HG03097 (cell line): ENCODE measurements around the gene CORO2A.

Experiments used
- ATAC-seq: cut with Tn5 transposase; IDR thresholded peaks from one replicate; pipeline ENCODE4 v1.9.1; 2021; ENCODE audit not compliant: unreplicated experiment, low FRiP score

Gene CORO2A

GRCh38 chr9:98173181-98173580 lies 19.3 kb downstream of the CORO2A start:
- no peak for ATAC-seq

GRCh38 chr9:98172604-98173003 lies 19.8 kb downstream of the CORO2A start:
- ATAC-seq = no peak

GRCh38 chr9:98171176-98171925 lies 21.1 kb downstream of the CORO2A start:
- ATAC-seq = no peak

GRCh38 chr9:98168941-98169488 lies 23.4 kb downstream of the CORO2A start:
- ATAC-seq = no peak

GRCh38 chr9:98168153-98168780 lies 24.2 kb downstream of the CORO2A start:
- no peak for ATAC-seq

GRCh38 chr9:98164912-98165311 lies 27.5 kb downstream of the CORO2A start:
- no peak for ATAC-seq

- no peak for ATAC-seq
These were observed 29.8 kb downstream of the CORO2A start for GRCh38 chr9:98162613-98163012.

- ATAC-seq = no peak
These were observed 30.6 kb downstream of the CORO2A start for GRCh38 chr9:98161851-98162250.

- ATAC-seq = no peak
These were observed 32.6 kb downstream of the CORO2A start for GRCh38 chr9:98159790-98160189.

GRCh38 chr9:98159301-98159700 lies 33.1 kb downstream of the CORO2A start:
- ATAC-seq = no peak

- no peak for ATAC-seq
These were observed 34.2 kb downstream of the CORO2A start for GRCh38 chr9:98158071-98158831.

GRCh38 chr9:98157372-98157771 lies 35.1 kb downstream of the CORO2A start:
- ATAC-seq = no peak

GRCh38 chr9:98154678-98155077 lies 37.8 kb downstream of the CORO2A start:
- no peak for ATAC-seq

- no peak for ATAC-seq
These were observed 39.9 kb downstream of the CORO2A start for GRCh38 chr9:98152526-98152925.

- no peak for ATAC-seq
These were observed 41.7 kb downstream of the CORO2A start for GRCh38 chr9:98150721-98151120.

- no peak for ATAC-seq
These were observed 42.3 kb downstream of the CORO2A start for GRCh38 chr9:98150164-98150563.

GRCh38 chr9:98149422-98149821 lies 43.0 kb downstream of the CORO2A start:
- no peak for ATAC-seq

GRCh38 chr9:98148486-98148885 lies 44.0 kb downstream of the CORO2A start:
- no peak for ATAC-seq

GRCh38 chr9:98147582-98147981 lies 44.9 kb downstream of the CORO2A start:
- ATAC-seq = no peak

GRCh38 chr9:98146101-98146991 lies 46.1 kb downstream of the CORO2A start:
- ATAC-seq = no peak
